Left renal cortex interstitium (tissue), 4 donors: ENCODE results near the gene PLCG2. TPM values are rescaled to one million over a fixed set of nuclear protein-coding genes. Genes with fewer than 3 reads are reported as not detected.
"Not testable (repeated sequence)": the region's sequence is repeated elsewhere in the genome, so short reads cannot be mapped to it uniquely, and the experiment has no call there.

ENCODE experiments used
- DNase-seq, 4 donors: peaks; one replicate each; pipeline ENCODE4 v3.0.0-alpha.2; 2013; ENCODE audit warnings: low read depth in 4 of 4, low spot score in 2 of 4, missing footprints in 1 of 4
- polyA plus RNA-seq, 4 donors: library from polyadenylated mRNA; unstranded; fragments of 120-200 nt; gene quantifications; one replicate each; pipeline ENCODE4 v1.2.1, GENCODE V29; 2013; ENCODE audit not compliant: insufficient read length in 4 of 4

Gene PLCG2
- polyA plus RNA-seq, 4 donors, result 33.7 to 58.3 (median 45.1) TPM

DNA sequence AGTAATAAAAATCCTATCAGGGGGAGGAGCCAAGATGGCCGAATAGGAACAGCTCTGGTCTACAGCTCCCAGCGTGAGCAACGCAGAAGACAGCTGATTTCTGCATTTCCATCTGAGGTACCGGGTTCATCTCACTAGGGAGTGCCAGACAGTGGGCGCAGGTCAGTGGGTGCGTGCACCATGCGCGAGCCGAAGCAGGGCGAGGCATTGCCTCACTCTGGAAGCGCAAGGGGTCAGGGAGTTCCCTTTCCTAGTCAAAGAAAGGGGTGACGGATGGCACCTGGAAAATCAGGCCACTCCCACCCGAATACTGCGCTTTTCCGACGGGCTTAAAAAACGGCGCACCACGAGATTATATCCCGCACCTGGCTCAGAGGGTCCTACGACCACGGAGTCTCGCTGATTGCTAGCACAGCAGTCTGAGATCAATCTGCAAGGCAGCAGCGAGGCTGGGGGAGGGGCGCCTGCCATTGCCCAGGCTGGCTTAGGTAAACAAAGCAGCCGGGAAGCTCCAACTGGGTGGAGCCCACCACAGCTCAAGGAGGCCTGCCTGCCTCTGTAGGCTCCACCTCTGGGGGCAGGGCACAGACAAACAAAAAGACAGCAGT is 198.3 kb downstream of the PLCG2 start:
- not testable (repeated sequence) for DNase-seq

- no peak for DNase-seq
Measured at GRCh38 chr16:81987121-81987520, 208.0 kb downstream of the PLCG2 start.

DNA sequence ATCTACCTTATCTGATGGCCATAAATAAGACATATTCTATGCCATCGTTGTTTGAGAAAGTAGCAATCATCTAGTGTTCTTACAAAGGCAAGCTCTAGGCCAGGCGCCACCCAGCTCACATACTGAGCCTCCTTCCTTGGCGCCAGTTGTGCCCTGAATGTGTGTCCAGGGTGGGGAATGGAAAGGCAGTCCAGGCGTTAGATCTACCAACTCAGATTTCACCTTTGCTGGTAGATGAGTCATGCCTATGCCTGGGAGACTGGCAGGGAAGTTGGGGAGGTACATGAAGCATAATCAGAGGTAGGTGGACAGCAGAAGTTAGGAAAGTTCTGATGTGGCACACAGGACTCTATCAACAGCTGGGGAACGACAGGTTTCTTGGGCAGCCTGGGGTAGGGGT is 208.6 kb downstream of the PLCG2 start:
- DNase-seq, result no peak

DNA sequence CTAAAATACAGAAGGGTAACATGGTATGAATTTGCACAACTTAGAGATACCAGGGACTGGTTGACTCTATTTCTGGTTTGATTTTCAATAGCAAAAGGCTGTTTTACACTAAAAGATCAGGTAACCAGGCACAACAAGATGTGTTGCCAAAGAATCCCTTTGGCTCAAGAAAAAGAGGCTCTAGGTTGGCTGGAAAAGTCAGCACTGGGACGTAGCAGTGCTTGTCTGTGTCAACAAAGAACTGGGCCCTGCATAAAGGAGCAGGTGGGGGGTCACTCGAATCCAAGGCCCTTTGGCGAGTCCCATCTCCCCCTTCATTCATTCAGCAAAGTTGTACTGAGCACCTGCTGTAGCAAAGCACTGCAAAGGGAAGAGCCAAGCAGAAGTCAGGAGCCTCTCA is 213.8 kb downstream of the PLCG2 start:
- no peak for DNase-seq

DNA sequence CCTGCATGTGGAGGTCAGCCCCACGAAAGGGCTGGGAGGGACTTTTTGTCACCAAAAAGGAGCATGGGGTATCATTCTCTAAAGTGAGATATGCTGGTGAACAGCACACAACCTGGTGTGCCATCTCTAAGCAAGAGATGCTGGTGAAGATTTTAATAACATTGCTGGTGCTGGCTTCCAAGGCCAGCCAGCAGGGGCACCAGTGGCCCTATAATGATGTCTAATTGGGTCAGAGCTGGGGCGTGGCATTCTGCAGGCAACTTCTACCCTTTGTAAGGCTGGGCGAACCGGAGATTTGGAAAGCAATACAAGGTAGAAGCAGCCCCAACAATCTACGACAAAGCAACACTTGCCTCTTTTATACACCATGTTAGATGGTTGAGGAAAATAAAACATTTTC is 215.4 kb downstream of the PLCG2 start:
- no peak for DNase-seq

DNA sequence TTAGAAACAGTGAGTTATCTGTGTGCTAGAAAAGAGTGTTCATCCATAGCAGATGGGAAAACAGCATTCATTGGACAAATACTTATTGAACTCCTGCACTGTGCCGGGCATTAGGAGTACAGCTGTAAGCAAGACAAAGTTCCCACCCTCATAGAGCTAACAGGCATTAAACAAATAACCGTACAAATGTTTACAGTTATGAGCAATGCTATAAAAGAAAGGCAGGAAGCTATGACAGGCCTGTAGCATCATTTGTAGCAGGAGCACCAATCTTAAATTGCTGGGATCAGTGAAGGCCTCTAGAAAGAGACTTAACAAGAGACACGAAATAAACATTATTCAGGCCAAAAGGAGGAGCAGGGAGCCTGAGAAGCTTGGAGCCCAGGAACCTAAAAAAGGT is 216.6 kb downstream of the PLCG2 start:
- DNase-seq, result no peak

- no peak for DNase-seq
Measured at GRCh38 chr16:81996664-81997509, 217.8 kb downstream of the PLCG2 start.

- no peak for DNase-seq
Measured at GRCh38 chr16:81997738-81998137, 218.6 kb downstream of the PLCG2 start.

DNA sequence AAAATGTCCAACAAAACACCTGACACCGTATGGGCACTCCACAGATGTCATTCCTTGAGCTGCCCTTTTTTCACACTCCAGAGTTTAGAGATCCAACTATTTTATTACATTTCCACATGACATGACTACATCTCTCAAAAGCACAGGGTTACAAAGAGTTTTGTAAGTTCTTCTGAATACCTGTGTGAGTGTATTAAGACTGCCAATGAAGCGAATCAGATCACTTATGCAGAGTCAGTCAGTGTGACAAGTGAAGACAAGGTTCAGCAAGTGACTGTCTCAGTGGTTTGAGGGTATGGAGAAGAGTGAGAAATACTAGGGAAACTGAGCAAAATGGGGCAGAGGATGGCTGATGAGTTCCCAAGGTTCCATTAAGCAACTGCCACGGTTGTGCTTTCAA is 223.7 kb downstream of the PLCG2 start:
- DNase-seq, result no peak

DNA sequence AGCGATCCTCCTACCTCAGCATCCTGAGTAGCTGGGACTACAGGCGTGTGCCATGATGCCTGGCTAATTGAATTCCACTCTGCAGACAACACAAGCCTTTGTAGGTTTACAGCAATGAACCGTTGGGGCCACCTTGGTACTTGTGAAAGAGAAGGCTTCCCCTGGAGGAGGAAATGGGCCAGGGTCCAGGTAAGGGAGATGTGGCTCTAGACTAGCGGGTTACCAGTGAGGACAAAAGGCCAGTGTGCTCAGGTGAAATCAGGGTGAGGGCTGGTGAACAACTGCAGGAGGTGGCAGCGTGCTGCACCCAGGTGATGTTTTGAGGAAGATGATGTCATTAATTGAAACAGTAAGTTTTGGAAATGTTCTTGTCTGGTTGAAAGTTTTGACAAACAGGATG is 225.5 kb downstream of the PLCG2 start:
- DNase-seq, result no peak

GRCh38 chr16:82005027-82005830 is 226.1 kb downstream of the PLCG2 start:
- peak in 2 of 4 donors; percentile 37 to 52 for DNase-seq

- DNase-seq, result no peak
Measured at GRCh38 chr16:82006036-82006435, 226.9 kb downstream of the PLCG2 start.

GRCh38 chr16:82007189-82007588 is 228.1 kb downstream of the PLCG2 start:
- no peak for DNase-seq

DNA sequence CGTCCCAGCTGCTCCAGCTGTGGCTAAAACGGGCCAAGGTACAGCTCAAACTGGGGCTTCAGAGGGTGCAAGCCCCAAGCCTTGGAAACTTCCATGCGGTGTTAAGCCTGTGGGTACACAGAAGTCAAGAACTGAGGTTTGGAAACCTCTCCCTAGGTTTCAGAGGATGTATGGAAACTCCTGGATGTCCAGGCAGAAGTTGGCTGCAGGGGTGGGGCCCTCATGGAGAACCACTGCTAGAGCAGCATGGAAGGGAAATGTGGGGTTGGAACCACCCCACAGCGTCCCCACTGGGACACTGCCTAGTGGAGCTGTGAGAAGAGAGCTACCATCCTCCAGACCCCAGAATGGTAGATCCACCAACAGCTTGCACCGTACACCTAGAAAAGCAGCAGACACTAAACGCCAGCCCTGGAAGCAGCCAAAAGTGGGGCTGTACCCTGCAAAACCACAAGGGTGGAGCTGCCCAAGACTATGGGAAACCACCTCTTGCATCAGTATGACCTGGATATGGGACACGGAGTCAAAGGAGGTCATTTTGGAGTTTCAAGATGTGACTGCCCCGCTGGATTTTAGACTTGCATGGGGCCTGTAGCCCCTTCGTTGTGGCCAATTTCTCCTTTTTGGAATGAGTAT is 230.0 kb downstream of the PLCG2 start:
- no peak for DNase-seq

DNA sequence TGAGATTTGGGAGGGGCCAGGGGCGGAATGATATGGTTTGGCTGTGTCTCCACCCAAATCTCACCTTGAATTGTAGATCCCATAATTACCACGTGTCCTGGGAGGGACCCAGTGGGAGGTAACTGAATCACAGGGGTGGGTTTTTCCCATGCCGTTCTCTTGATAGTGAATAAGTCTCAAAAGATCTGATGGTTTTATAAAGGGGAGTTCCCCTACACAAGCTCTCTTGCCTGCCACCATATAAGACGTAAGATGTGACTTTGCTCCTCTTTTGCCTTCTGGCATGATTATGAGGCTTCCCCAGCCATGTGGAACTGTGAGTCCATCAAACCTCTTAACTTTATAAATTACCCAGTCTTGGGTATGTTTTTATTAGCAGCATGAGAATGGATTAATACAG is 230.7 kb downstream of the PLCG2 start:
- DNase-seq, result not testable (repeated sequence)

GRCh38 chr16:82010649-82011048 is 231.6 kb downstream of the PLCG2 start:
- DNase-seq, result no peak

- peak in 1 of 4 donors; percentile 48 for DNase-seq
Measured at GRCh38 chr16:82011199-82011641, 232.1 kb downstream of the PLCG2 start, which contains the start of gene SDR42E1. Gene SDR42E1 (minus strand): TSS chr16:82011470. CDS start chr16:82000858, 10,612 bp downstream.
